ENCODE measurements around the gene SYNE1.
"Not testable (repeated sequence)": the region's sequence is repeated elsewhere in the genome, so short reads cannot be mapped to it uniquely, and the experiment has no call there.

The SYNE1 gene

DNA sequence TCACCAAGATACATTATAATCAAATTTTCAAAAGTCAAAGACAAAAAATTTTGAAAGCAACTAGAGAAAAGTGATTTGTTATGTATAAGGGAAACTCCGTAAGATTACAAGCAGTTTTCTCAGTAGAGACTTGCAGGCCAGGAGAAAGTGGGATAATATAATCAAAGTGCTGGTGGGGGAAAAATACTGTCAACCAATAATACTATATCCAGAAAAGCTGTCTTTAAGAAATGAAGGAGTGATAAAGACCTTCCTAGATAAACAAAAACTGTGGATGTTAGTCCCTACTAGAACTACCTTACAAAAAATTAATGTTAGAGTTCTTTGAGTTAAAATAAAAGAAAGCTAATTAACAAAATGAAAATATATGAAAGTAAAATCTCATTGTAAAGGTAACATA, 79.7 kb downstream of the SYNE1 start:
- no peak for DNase-seq

DNA sequence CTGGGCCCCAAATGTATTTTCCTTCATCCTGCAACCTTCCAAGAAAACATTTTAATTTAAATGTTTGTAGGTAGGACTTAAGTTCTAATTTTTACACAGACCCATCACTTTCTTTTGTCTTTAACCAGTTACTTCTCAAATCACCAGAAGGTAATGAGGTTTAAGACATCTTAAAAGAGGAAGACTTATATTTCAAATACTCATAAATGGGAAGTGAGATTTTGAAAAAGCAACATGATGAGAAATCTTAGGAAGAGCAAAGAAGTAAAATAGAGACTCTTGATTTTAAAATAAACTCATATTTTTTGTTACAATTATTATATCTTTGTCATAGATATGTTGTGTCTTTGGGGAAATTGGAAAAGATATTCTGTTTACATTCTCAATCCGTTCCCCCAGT, 82.3 kb downstream of the SYNE1 start:
- DNase-seq, result peak; percentile 37 to 47

DNA sequence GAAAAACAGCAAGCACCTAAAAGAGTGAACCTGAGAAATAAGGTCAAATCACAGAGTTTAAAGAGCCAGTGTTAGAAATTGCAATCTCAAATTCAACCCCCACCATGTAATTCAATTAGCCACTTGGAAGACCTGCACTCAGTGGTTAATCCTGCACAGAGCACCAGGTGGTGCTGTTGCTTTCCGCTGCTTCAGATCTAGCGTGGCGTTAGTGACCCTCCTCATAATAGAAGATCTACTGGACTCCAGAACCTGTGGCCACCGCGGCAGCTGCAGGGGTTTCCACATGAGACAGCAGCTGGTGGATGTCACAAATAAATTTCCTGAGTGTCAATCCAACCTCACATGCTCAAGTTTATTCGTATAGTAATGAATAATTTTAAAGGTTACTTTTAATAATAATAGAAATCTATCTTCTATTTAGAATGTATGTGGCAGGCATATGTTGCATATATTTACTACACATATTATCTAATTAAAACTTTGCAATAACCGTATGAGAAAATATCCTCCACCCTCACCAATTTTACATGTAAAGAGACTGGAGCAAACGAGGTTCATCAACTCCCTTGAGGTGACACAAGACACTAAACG, 84.4 kb downstream of the SYNE1 start:
- peak; percentile 78 to 82 for DNase-seq

DNA sequence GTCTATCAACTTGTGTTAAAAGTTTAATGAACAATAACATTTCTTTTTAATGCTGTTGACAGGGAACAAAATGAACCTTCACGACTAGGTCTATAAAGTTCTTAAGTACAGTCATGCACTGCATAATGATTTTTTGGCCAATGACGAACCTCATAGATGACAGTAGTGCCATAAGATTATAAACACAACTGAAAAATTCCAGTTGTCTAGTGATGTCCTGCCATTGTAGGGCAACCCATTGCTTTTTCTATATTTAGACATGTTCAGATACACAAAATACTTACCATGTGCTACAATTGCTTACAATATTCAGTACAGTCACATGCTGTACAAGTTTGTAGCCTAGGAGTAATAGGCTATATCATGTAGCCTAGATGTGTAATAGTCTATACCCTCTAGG, 93.6 kb downstream of the SYNE1 start:
- no peak for DNase-seq

DNA sequence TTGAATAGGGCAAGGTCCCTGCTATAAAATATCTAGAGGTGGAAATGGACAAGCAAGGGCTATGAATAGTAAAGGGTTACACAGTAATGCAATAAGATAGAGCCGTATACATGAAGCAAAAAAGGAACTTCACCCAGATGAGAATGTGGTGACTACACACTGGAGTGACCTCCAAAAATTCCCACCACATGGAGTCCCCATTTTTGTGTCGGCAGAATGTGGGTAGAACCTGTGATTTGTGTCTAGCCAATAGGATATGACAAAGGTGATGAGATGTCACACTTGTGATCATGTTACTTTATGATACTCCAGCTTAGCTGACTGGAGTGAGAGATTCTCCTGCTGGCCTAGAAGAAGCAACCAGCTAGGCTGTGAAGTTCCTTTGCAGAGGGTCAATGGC, 96.8 kb downstream of the SYNE1 start:
- no peak for DNase-seq

DNA sequence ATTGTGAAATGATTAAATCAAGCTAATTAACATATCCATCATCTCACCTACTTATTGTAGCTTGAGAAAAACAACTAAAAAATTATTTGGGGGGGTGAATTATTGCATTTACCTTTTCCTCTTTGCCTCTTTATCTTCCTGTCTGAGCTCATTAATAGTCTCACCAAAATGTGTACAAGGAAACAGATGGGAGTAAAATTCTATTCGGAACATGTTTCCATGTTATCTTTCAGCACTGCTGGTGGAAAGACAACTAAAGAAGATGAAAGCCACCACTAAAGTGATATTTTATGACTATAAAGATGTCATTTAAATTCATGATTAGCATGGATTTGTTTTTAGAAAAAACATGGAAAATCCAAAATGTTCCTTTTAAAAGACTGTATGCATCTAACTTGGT, 102.6 kb downstream of the SYNE1 start:
- DNase-seq, result no peak

DNA sequence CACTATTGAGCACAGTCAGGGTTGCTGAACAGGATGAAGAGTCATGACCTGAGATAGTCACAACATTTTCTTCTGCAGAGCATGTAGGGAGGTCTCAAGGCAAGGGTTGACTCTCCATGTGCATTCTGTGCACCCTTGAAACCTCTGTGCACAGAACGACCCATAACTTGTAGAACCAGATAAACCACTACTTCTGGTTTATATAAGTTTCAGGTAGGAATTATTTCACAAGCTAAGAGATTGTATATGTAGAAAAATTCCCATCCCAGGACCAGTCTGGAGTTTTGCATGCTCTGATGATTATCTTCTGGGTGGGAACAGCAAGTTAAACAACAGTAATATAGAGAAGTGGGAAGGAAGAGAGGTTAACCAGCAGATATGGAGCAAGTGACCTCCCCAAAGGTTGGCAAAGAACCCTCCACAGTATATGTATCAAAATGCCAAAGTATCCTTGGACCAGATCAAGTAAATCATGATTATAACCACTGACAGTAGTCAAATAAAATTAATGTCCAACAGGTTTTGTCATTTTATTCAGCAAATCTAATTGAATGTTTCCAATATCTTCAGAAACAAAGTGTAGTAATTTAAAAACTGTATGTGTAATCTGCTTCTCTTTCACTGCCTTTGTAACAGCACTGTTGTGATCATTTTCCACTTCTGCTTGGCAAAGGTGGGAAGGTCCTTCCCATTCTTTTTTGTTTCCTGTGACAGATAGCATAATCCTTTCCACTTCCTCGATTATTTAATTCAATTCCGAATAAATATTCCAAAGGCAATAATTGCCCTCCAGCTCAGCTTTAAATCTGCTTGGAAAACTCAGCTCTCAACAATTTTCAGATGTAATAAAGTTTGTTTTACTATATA, 104.4 kb downstream of the SYNE1 start:
- DNase-seq, result no peak

DNA sequence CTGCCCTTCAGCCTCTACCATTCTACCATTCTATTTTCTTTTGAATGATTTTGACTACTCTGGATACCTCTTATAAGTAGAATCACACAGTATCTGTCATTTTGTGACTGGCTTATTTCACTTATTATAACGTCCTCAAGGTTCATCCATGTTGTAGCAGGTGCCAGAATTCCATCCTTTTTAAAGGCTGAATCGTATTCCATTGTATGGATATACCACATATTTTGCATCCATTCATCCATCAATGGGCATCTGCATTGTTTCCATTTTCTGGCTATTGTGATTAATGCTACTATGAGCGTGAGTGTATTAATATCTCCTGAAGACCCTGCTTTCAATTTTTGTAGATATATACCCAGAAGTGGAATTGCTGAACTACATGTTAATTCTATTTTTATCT, 105.5 kb downstream of the SYNE1 start:
- DNase-seq, result no peak

DNA sequence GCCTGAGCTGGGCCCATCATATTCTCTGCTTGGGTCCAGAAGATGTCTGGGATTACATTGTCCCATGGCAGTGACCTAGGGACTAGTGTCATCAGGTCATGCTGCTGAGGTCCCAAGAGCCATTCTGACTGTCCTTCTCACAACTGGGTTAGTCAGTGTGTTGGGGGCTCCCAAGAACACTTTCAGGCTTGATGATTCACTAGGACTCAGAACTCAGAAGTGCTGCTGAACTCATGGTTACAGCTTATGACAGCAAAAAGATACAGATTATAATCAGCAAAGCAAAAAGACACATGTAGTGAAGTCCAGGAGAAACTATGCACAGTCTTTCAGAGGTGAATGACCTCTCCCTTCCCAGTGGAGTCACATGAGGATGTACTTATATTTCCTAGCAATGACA, 107.8 kb downstream of the SYNE1 start:
- DNase-seq, result no peak

DNA sequence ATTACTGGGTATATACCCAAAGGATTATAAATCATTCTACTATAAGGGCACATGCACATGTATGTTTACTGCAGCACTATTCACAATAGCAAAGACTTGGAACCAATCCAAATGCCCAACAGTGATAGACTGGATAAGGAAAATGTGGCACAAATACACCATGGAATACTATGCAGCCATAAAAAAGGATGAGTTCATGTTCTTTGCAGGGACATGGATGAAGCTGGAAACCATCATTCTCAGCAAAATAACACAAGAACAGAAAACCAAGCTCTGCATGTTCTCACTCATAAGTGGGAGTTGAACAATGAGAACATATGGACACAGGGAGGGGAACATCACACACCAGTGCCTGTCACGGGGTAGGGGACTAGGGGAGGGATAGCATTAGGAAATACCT, 123.0 kb downstream of the SYNE1 start:
- DNase-seq, result not testable (repeated sequence)

DNA sequence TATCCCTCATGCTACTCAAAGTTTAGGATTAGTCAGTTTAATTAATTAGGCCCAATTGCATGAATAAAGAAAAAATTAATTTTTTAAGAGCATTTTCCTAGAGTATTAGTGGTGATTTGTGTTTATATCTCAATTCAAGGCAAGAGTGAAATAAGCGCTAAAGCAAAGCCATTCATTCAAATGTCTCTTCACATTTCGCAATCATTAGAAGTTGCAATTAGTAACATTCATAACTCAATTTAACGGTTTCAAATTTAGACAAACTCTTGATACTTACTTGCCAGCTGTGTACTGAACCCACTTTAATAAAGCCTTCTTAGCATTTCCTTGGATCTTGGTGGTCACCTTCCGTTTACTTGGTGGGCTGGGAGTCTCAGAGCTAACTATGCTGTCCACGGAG, 127.2 kb downstream of the SYNE1 start:
- DNase-seq, result no peak

DNA sequence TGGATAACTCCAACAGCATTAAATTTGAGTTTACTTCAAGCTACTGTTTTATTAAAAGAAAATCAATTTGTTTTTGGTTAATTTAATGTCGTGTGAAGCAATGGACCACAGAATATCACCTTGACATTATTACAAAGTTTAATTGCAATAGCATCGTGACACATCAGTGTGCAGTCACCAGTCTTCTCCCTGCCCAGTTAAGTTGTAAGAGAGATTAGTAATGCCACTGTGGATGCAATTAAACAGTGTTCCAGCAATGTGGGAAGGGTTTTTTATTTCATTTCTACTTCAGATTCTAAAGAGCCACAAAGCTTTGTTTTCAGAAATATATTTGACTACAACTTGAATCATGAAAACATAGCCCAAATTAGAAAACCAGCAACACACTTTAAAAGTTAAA, 128.7 kb downstream of the SYNE1 start:
- no peak for DNase-seq

DNA sequence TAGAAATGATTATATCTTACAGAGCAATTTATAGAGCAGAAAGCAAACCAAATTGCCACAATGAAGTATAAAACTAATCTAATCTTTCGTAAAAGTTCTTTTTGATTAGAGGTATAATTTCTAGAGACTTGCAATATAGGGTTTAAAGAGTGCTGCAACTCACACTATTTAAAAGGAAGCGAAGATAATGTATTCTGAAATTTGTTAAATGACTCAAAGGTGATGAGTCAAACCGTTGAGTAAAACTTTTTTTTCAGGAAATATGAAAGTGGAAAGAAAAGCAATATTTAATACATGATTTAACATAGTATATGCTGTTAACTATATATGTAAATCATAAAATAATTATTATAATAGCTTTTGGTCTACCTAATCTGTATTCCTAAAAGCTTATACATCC, 133.6 kb downstream of the SYNE1 start:
- no peak for DNase-seq

DNA sequence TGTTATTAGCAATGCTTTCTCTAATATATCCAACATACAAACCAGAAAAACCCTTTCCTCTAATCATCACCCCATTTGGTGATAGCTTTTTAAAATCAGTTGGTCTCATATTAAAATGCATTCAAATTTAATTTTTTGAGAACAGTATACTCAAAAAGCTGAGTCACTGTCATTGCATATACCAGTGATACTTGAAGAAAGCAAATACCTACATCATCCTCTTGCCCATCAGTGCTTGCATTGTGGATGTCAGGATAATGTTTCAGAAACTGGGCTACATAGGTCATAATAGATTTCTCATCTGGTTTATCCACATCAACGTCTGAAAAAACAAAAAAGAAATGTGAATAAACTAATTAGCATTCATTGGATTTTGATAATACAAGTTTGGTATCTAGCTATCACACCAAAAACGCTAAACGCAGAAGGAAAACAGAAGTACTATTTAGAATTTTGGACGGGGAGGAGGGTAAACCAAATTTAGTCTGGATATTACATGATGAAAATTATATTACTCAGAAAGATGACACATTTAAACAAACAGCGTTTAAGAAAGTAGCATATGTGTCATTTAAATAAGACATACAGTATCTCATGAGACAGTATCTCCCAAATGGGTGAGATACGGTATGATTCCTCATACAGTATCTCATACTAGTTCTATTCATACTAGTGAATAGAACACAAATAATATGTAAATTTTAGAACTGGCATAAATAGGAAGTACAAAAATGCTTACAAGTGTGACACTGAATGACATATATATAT, 134.6 kb downstream of the SYNE1 start:
- no peak for DNase-seq

DNA sequence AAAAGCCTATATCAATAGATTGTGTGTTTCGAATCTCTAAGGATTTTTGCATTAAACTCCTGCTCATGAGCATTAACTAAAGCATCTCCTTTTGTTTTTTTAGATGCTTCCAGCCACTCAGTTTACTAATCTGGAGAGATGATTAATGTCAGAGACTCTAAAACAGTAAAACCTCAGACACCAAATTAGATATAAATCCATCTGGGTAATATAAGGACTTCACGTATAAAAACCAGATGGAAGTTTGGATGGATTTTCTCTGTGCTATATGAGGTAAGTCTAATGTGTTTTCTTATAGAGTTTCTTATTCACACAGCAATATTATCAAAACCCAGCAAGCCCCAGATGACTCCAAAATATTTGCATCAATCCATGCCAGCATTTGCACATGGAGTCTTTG, 137.2 kb downstream of the SYNE1 start:
- no peak for DNase-seq

DNA sequence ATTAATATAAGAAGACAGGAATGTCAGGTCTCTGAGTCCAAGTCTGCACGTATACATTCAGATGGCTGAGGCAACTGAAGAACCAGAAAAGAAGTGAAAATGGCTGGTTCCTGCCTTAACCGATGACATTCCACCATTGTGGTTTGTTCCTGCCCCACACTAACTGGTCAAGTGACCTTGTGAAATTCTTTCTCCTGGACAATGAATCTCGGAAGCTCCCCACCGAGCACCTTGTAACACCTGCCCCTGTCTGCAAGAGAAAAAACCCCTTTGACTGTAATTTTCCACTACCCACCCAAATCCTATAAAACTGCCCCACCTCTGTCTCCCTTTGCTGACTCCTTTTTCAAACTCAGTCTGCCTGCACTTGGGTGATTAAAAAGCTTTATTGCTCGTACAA, 140.4 kb downstream of the SYNE1 start:
- DNase-seq, result no peak

DNA sequence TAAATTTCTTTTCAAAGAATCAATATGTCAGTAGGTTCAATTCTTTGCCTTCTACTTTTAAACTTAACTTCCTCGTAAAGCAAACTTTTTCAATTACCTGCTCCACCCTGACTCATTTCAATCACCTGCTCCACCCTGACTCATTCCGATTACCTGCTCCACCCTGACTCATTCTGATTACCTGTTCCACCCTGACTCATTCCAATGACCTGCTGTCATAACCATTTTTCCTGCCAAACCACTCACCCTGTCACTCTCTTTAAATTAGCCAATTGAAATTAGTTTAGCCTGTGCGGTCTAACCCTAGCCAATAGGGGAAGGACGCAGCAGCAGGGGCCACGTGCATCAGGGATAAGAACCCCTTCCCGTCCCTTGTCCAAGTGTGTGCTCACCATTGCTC, 141.7 kb downstream of the SYNE1 start:
- not testable (repeated sequence) for DNase-seq

DNA sequence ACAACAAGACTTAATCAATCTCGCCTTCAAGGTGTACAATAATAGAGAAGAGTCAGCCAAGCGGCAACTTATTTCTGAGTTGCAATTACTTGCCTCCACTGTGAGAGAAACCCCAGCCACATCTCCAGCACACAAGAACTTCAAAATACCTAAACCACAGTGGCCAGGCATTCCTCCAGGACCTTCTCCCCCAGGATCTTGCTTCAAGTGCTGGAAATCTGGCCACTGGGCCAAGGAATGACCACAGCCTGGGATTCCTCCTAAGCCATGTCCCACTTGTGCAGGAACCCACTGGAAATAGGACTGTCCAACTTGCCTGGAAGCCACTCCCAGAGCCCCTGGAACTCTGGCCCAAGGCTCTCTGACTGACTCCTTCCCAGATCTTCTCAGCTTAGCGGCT, 144.9 kb downstream of the SYNE1 start:
- DNase-seq, result not testable (repeated sequence)

DNA sequence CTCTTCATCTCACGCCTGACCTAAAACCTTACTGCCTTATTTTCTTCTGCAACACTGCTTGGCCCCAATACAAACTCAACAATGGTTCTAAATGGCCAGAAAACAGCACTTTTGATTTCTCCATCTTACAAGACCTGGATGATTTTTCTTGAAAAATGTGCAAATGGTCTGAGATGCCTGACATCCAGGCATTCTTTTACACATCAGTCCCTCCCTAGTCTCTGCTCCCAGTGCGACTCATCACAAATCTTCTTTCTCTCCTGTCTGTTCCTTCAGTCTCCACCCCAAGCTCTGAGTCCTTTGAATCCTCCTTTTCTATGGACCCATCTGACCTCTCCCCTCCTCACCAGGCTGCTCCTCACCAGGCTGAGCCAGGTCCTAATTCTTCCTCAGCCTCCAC, 145.7 kb downstream of the SYNE1 start:
- not testable (repeated sequence) for DNase-seq

DNA sequence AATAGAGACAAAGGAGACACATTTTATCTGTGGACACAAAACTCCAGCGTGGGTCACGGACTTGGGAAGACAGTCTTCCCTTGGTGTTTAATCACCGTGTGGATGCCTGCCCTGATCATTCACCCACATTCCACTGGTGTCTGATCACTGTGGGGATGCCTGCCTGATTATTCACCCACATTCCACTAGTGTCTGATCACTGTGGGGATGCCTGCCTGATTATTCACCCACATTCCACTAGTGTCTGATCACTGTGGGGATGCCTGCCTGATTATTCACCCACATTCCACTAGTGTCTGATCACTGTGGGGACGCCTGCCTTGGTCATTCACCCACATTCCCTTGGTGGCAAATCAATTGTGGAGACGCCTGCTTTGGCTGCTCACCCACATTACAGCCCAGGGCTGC, 146.2 kb downstream of the SYNE1 start:
- not testable (repeated sequence) for DNase-seq

DNA sequence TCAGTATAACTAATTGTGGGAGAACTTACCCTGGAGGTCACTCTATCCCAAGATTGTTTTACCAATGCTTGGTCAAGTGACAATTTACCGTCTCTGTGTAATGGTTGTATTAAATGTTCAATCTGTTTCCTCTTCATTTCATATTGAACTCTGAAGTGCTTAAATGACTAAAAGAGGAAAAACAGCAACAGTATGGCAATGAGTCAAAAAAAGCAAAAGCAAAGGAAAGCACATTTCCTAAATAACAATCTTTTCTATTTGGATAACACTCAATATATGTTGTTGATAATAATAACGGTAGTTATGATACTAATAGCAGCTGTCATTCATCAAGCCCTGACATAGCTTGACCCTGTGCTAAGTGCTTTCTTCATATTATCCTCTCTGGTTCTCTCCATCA, 152.4 kb downstream of the SYNE1 start:
- no peak for DNase-seq

DNA sequence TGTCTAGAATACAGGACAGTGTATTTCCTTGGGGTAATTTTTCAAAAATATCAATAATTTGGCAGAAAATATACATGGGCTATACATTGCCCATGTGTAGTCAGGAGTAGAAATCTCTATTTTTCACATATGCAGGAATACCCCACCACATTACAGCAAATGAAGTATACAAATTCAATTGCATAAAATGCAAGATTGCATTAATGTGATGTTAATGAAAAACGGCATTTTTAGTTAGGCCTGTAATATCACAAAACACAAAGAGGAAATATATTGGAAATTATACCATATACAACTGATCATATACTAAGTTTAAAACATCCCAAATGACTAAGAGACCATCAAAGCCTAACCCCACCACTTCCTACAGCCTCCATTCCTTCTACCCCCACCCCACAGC, 154.9 kb downstream of the SYNE1 start:
- DNase-seq, result no peak

DNA sequence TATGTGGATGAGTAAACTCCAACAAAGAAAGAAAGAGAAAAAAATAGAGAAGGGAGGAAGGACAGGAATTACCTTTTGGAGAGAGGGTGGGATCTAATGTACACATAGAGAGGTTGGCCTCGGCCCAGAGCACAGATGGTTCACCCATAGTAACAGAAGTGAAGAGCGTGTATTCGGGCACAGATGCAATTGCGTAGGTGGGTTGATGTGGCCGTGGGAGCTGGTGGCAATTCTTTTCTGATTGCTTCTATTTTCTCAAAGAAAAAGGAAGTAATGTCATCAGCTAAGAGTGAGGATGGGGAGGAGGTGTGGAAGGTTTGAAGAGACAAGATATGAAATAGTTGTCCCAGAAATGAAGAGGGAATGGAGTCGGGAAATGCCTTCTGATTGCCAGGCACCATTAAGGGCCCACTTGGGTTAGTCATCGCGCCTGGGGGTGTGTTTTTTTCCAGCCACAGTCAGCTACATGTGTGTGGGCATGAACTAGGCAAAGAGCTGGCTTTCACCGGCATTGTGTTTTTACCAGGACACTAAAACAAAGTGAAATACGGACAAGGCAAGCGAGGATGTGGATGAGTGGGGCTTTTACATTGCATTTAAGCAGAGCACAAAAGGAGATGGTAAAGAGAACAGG, 158.7 kb downstream of the SYNE1 start:
- DNase-seq, result no peak

DNA sequence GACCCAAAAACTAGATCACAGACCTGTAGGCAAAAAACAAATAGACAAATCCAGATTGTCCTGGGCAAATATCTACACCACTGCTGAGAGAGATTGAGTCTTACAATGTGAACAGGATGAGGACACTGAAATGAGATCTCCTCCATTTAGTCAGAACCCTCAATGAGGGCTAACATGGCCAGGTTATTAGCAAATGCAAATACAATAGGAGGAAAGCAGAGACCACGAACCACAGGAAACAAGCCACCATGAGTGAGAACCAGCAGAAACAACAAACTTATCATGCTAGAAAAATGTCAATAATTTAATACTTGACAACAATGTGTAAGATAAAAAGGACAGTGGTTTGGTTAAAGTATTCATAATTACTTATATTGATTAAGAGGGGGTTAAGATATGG, 162.8 kb downstream of the SYNE1 start:
- no peak for DNase-seq
